Left ventricle myocardium inferior (tissue), 1 donor: Measurements from ENCODE around the gene MTFR1L. TPM values are rescaled to one million over a fixed set of nuclear protein-coding genes. Genes with fewer than 3 reads are reported as not detected.
"Not testable (repeated sequence)": the region's sequence is repeated elsewhere in the genome, so short reads cannot be mapped to it uniquely, and the experiment has no call there.

Experiments
- DNase-seq: peaks from one replicate; pipeline ENCODE4 v3.0.0-alpha.2; 2020
- H3K27ac ChIP-seq: fragments of 200-600 bp; replicated peaks from 2 replicates; pipeline ENCODE4 v1.8.0; 2021
- H3K27me3 ChIP-seq: fragments of 200-600 bp; 2 replicates; pipeline ENCODE4 v1.8.0; 2021; ENCODE audit warnings: low read depth
- H3K36me3 ChIP-seq: fragments of 200-600 bp; 2 replicates; pipeline ENCODE4 v1.8.0; 2021
- H3K4me1 ChIP-seq: fragments of 200-600 bp; 2 replicates; pipeline ENCODE4 v1.8.0; 2021
- H3K4me3 ChIP-seq: fragments of 200-600 bp; 2 replicates; pipeline ENCODE4 v1.8.0; 2021; ENCODE audit warnings: mild to moderate bottlenecking, moderate library complexity
- H3K9me3 ChIP-seq: fragments of 200-600 bp; replicated peaks from 2 replicates; pipeline ENCODE4 v1.8.0; 2021
- intact Hi-C: fragments of 100-400 bp; cut with micrococcal nuclease; formaldehyde crosslinking; loops from one replicate; pipeline ENCODE4 v1.11.0; 2022
- total RNA-seq: library from RNA; stranded (reverse); fragmentation: NEBNext Ultra II Directional; extraction: Animal tissue kit (Norgen Biotek cat#: 25700); gene quantifications from one replicate; pipeline ENCODE4 v1.2.1, GENCODE V29; 2021
- TF ChIP-seq, protein P1 (sequence below): fragments of 200-600 bp; IDR thresholded peaks from 2 replicates; pipeline ENCODE4 v1.8.0; 2021; ENCODE audit warnings: antibody characterized with exemption, mild to moderate bottlenecking, borderline replicate concordance
- donor health status: DM: no; HTN: yes; CAD: no; lungs with severe emphysema.

Gene MTFR1L
- total RNA-seq, 1 donor from 2014 or later, result 252 TPM

DNA sequence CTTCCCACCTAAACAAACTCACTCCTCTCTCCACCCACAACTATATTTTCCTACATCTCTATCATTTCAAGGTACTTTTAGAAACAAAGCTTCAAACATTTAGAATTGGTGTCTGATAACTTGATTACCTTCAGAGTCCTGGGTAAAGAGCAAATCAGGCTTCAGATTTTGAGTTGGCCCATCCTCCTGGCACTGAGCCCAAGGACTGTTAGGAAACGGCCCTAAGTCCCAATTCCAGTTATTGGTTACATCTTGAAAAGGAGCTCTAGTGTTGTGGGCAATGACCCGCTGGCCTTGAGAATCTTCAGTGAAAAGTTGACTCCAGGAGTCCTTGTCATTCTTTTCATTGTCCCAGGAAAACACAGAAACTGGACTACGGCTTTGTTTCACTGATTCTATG lies 15.1 kb downstream of the MTFR1L start:
- Histone ChIP-seq H3K9me3 (no peaks in the 10 kb centered on the region), H3K36me3 (peaks cover 44% of the 10 kb centered on the region), H3K4me3 (no peak overlapping the region), H3K27me3 (no peaks in the 10 kb centered on the region), H3K27ac (no peak overlapping the region), H3K4me1 (peaks cover 15% of the 10 kb centered on the region)
- TF ChIP-seq, protein P1, sequence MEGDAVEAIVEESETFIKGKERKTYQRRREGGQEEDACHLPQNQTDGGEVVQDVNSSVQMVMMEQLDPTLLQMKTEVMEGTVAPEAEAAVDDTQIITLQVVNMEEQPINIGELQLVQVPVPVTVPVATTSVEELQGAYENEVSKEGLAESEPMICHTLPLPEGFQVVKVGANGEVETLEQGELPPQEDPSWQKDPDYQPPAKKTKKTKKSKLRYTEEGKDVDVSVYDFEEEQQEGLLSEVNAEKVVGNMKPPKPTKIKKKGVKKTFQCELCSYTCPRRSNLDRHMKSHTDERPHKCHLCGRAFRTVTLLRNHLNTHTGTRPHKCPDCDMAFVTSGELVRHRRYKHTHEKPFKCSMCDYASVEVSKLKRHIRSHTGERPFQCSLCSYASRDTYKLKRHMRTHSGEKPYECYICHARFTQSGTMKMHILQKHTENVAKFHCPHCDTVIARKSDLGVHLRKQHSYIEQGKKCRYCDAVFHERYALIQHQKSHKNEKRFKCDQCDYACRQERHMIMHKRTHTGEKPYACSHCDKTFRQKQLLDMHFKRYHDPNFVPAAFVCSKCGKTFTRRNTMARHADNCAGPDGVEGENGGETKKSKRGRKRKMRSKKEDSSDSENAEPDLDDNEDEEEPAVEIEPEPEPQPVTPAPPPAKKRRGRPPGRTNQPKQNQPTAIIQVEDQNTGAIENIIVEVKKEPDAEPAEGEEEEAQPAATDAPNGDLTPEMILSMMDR, result no peak
- no peak for DNase-seq
- intact Hi-C loops, result no loop called here

DNA sequence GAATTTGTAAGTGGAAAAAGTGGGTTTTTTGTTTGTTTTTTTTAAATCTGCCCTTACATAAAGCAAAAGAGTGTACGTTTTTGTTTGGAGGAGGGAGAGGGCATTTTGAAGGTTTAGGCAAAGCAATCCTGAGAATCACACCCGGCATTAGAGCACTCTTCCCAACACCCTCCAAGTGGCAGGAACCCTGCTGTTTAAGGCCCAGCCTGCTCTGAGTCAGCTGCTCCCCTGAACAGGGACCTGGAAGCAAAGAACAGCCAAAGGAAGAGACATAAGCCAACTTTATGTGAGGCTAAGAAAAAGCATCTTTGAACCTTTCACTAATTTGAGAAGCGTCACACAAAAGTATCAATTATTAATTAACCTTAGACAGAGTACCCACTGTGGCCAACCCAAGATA lies 16.9 kb downstream of the MTFR1L start:
- Histone ChIP-seq H3K27ac (no peak overlapping the region), H3K9me3 (no peaks in the 10 kb centered on the region), H3K4me3 (no peak overlapping the region), H3K36me3 (peaks cover 26% of the 10 kb centered on the region), H3K4me1 (peaks cover 11% of the 10 kb centered on the region), H3K27me3 (no peaks in the 10 kb centered on the region)
- intact Hi-C loops, result no loop called here
- TF ChIP-seq, protein P1, result no peak
- DNase-seq, result no peak

DNA sequence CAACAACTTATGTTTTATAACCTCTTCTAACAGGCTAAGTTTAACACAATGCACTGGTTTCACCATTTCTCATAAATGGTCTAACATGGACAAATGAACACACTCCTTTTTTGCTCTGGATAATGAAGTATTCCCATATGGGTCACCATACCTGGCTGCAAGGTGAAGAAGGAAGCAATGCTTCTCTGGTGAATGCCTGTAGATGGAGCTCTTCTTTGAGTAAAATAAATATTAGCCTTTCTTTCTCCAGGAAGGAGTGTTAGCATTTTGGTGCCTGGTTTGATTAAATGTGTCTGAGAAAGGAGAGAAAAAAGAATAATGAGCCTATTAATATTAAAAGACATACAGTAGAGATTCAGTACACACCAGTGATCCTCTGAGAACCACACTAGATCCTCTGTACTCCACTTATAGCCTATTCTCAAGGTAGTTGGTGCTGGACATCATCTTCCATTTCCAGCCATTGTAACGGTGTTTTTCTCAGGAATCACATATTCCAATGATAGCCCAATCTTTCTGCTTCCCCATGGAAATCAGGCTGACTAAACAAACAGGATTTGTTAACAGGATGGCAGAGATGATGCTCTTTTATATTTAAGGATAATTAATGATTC lies 17.6 kb downstream of the MTFR1L start:
- TF ChIP-seq, protein P1, result peak; percentile 35
- intact Hi-C loops, result no loop called here
- Histone ChIP-seq H3K27me3 (no peaks in the 10 kb centered on the region), H3K4me1 (peaks cover 13% of the 10 kb centered on the region), H3K36me3 (peaks cover 19% of the 10 kb centered on the region), H3K4me3 (no peak overlapping the region), H3K27ac (no peak overlapping the region), H3K9me3 (no peaks in the 10 kb centered on the region)
- no peak for DNase-seq

DNA sequence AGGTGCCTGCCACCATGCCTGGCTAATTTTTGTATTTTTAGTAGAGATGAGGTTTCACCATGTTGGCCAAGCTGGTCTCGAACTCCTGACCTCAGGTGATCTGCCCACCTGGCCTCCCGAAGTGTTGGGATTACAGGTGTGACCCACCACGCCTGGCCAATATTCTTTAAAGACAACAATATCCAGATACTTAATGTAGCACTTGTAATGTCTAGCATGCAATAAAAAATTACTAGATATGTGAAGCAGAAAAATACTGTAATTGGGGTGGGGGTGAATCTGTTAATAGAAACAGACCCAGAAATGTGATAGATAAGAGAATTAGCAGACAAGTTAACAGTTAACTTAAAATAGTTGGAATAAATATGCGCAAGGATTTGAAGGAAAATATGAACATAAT lies 20.1 kb downstream of the MTFR1L start:
- intact Hi-C loops, H3K27me3 ChIP-seq, H3K4me3 ChIP-seq, H3K9me3 ChIP-seq, H3K27ac ChIP-seq, DNase-seq, H3K36me3 ChIP-seq: not testable (repeated sequence)
- H3K4me1 ChIP-seq, result peaks cover 20% of the 10 kb centered on the region

DNA sequence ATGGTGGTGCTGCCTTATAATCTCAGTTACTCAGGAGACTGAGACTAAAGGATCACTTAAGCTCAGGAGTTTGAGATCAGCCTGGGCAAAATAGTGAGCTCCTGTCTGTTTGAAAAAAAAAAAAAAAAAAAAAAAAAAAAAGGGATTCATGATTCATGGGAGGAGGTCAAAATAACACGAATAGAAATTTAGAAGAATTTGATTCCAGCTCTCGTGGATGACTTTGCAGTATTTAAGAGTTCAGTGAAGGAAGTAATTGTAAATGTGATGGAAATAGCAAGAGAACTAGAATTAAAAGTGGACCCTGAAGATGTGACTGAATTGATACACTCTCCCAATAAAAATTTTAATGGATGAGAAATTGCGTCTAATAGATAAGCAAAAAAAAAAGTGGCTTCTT lies 23.7 kb downstream of the MTFR1L start:
- TF ChIP-seq, protein P1, result no peak
- intact Hi-C loops, result no loop called here
- Histone ChIP-seq H3K27ac (no peak overlapping the region), H3K27me3 (no peaks in the 10 kb centered on the region), H3K9me3 (no peaks in the 10 kb centered on the region), H3K4me3 (no peak overlapping the region), H3K4me1 (peaks cover 9% of the 10 kb centered on the region), H3K36me3 (no peaks in the 10 kb centered on the region)
- DNase-seq, result no peak

DNA sequence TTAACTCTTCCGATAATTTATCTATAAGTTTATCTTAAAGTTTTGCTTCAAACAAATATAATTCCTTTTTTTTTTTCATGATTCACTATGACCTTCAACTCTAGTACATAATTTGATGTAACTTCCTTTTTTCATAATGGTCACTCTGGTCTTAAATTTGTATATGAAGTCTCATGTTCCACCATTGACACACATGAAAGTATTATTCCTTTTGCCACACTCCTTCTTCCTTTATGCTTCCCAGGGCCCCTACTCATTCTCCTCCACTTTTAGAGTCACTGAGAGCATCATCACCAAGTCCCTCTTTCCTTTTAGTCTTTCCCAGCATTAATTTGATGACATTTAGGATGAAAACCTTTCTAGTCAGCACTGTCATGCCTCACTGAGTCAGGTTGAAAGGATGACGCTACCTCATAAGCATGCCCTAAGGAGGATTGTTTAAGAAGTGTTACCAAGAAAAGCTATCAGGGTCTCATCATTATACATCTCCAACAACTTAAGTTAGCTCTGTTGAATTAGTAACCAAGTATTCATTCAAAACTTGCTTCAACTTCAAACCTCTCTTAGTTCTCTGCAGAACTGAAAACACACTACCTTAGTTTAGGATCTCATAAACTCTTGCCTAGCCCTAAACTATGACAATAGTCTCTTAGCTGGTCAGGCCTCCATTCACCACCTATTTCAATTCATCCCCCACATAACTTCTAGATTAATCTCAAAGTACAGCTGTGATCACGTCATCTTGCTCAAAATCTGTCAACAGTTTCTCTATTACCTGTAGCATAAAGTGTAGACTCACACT lies 25.0 kb downstream of the MTFR1L start:
- intact Hi-C loops, result no loop called here
- H3K27ac ChIP-seq, result no peak overlapping the region
- no peak overlapping the region for H3K4me3 ChIP-seq
- DNase-seq, result no peak
- peaks cover 9% of the 10 kb centered on the region for H3K4me1 ChIP-seq
- H3K36me3 ChIP-seq, result no peaks in the 10 kb centered on the region
- H3K9me3 ChIP-seq, result no peaks in the 10 kb centered on the region
- H3K27me3 ChIP-seq, result no peaks in the 10 kb centered on the region
- TF ChIP-seq, protein P1, result no peak
